ENCODE measurements around the gene FBXO24. TPM values are rescaled to one million over a fixed set of nuclear protein-coding genes. Genes with fewer than 3 reads are reported as not detected.
A peak's percentile ranks its signal among the peaks of the same experiment; 100 is the strongest.

The FBXO24 gene
- total and polyA plus RNA-seq, 2 experiments from 2014 or later: 1.1 to 1.6 TPM

DNA sequence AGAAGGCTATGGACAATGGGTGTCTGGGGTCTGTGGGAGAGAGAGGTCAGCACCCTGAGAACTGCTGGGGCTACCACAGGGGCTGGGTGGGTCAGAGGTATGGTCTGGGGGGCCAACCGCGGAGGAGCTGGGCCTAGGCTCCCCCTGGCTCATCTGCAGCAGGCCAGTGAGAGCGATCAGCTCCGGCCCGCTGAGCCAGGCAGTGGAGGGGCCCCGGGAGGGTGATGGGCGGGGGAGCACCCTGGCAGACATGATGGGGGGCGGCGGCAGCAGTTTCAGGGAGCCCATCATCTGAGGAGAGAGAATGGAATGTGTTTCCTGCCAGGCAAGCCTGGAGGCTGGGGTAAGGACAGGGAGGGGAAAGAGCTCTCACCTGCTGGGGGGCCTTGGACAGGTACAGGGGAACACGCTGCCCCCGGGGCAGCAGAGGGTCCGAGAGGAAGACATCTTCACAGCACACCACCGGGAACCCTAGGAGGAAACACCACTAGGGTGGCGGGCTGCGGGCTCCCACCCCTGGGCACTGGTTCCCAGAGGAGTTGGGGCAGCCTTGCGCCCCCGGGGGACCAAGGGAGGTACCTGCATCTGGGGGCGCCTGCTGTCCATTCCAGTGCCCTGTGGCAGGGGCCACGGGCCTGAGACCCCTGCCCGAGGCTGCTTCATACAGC, 13.7 kb upstream of the FBXO24 start:
- no peaks in the 10 kb centered on the region for H3K9me3 ChIP-seq (ENCODE audit: low read depth)
- no peaks in the 10 kb centered on the region for H3K27me3 ChIP-seq
- H3K36me3 ChIP-seq (replicated peaks; ENCODE audit: insufficient read depth, low read depth): no peaks in the 10 kb centered on the region
- no peaks in the 10 kb centered on the region for H3K79me2 ChIP-seq
- TF ChIP-seq EZH2phosphoT487 (IDR thresholded peaks at IDR 0.05; ENCODE audit: low read depth, severe bottlenecking, unreplicated experiment) (no peak), EZH2 (IDR thresholded peaks at IDR 0.05; ENCODE audit: borderline replicate concordance) (no peak)
- TF ChIP-seq, protein P1, sequence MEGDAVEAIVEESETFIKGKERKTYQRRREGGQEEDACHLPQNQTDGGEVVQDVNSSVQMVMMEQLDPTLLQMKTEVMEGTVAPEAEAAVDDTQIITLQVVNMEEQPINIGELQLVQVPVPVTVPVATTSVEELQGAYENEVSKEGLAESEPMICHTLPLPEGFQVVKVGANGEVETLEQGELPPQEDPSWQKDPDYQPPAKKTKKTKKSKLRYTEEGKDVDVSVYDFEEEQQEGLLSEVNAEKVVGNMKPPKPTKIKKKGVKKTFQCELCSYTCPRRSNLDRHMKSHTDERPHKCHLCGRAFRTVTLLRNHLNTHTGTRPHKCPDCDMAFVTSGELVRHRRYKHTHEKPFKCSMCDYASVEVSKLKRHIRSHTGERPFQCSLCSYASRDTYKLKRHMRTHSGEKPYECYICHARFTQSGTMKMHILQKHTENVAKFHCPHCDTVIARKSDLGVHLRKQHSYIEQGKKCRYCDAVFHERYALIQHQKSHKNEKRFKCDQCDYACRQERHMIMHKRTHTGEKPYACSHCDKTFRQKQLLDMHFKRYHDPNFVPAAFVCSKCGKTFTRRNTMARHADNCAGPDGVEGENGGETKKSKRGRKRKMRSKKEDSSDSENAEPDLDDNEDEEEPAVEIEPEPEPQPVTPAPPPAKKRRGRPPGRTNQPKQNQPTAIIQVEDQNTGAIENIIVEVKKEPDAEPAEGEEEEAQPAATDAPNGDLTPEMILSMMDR (IDR thresholded peaks at IDR 0.05; ENCODE audit: poor library complexity): no peak
- H3K9me2 ChIP-seq (replicated peaks; ENCODE audit: insufficient read depth): no peaks in the 10 kb centered on the region
- peak overlapping the region; percentile 77 for H3K27ac ChIP-seq
- no peak overlapping the region for H3K4me3 ChIP-seq
- no peaks in the 10 kb centered on the region for H4K20me1 ChIP-seq (ENCODE audit: insufficient read depth, poor library complexity, severe bottlenecking)
- H3K4me2 ChIP-seq: peak overlapping the region; percentile 51
- no peak overlapping the region for H2AFZ ChIP-seq
- peaks cover 40% of the 10 kb centered on the region for H3K4me1 ChIP-seq (ENCODE audit: insufficient read depth)
- DNase-seq (ENCODE audit: low spot score): no peak
- WGBS (ENCODE audit: low lambda C conversion rate, missing lambda C conversion rate): 94% methylated on average over 10 of the region's 20 CpGs

DNA sequence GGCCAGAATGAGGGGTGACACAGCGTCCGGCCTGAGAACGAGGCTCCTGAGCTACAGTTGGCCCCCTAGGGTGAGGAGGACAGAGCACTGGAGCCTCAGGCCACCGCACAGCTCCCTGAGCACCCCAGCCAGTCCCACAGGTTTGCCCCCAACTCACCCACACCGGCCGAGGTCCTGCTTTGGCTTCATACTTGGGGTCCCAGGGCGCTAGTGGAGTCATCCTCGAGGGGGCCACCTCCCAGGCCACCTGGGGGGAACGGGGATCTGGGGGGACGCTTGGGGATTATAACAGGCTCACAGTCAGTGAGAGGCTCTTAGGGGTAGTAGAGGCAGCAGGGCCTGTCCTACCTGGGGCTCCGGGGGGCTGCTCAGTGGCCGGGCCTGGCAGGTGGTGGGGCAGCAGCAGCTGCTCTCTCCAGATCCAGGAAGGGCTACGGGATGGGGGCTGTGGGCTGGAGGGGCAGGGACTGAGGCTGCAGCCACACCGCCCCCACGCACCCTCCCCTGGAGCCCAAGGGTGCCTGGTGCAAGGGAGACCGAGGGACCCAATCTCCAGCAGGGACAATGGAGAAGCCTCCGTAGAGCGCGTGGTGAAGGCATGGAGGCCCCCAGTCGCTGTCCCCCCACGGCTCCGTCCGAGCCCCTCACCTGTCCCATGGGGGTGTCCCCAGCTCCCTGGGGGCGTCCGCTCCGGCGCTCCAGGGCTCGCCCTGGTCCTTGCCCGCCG, 13.0 kb upstream of the FBXO24 start:
- TF ChIP-seq EZH2 (IDR thresholded peaks at IDR 0.05; ENCODE audit: borderline replicate concordance) (no peak), EZH2phosphoT487 (IDR thresholded peaks at IDR 0.05; ENCODE audit: low read depth, severe bottlenecking, unreplicated experiment) (no peak)
- TF ChIP-seq, protein P1 (IDR thresholded peaks at IDR 0.05; ENCODE audit: poor library complexity): no peak
- Histone ChIP-seq H3K27ac (peak overlapping the region; percentile 77), H3K9me2 (replicated peaks; ENCODE audit: insufficient read depth) (no peaks in the 10 kb centered on the region), H3K4me1 (ENCODE audit: insufficient read depth) (peaks cover 37% of the 10 kb centered on the region), H3K4me2 (no peak overlapping the region), H4K20me1 (ENCODE audit: insufficient read depth, poor library complexity, severe bottlenecking) (no peaks in the 10 kb centered on the region), H3K4me3 (no peak overlapping the region), H3K9me3 (ENCODE audit: low read depth) (no peaks in the 10 kb centered on the region), H3K79me2 (no peaks in the 10 kb centered on the region), H3K36me3 (replicated peaks; ENCODE audit: insufficient read depth, low read depth) (no peaks in the 10 kb centered on the region), H3K27me3 (no peaks in the 10 kb centered on the region), H2AFZ (no peak overlapping the region)
- no peak for DNase-seq (ENCODE audit: low spot score)
- 100% methylated on average over 9 of the region's 30 CpGs for WGBS (ENCODE audit: low lambda C conversion rate, missing lambda C conversion rate)

DNA sequence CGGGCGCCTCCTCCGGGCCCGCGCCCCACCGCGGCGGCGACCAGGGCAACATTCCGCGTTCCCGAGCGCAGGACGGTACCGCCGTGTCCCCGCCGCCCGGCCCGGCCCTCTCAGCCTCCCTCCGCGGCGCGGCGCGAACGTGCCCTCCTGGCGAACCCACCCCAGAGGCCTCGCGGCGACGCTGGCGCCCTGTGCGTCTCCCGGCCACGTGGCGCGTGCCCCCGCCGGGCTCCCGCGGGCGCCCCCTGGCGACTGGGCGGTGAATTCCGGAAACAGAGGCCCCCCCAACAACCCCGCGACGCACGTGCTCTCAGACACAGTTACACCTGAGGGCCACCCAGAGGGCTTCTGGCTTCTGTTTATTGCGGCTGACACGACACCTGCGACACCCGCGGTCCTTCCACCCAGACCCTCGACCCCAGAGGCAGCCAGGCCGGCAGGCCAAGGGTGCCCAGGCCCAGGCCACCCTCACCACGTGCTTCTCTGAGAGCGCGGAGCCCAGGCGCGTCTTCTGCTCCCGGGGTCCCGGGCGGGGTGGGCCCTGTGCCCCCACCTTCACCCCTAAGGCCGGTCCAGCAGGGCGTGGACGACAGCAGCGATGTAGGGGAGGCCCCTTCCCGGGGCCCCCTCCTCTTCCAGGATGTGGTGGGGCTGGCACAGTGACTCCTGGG, 12.3 kb upstream of the FBXO24 start, which contains the start of gene SAP25:
TSS of gene SAP25 (minus strand) at position 210 of the 671 bp plus-strand sequence. CDS start at position 52, 158 bp downstream.
- no peak for TF ChIP-seq EZH2 (IDR thresholded peaks at IDR 0.05; ENCODE audit: borderline replicate concordance)
- TF ChIP-seq, protein P1 (IDR thresholded peaks at IDR 0.05; ENCODE audit: poor library complexity): no peak
- no peak for TF ChIP-seq EZH2phosphoT487 (IDR thresholded peaks at IDR 0.05; ENCODE audit: low read depth, severe bottlenecking, unreplicated experiment)
- H2AFZ ChIP-seq: no peak within 1 kb of the TSS
- H3K9me2 ChIP-seq (replicated peaks; ENCODE audit: insufficient read depth): no peaks in the 10 kb centered on the region
- no peaks in the 10 kb centered on the region for H3K9me3 ChIP-seq (ENCODE audit: low read depth)
- H3K27me3 ChIP-seq: no peaks in the 10 kb centered on the region
- no peaks in the 10 kb centered on the region for H3K79me2 ChIP-seq
- DNase-seq (ENCODE audit: low spot score): no peak
- no peaks in the 10 kb centered on the region for H3K36me3 ChIP-seq (replicated peaks; ENCODE audit: insufficient read depth, low read depth)
- H3K27ac ChIP-seq: peak within 1 kb of the TSS; percentile 77
- H3K4me2 ChIP-seq: no peak within 1 kb of the TSS
- H3K4me3 ChIP-seq: no peak within 1 kb of the TSS
- peaks cover 37% of the 10 kb centered on the region for H3K4me1 ChIP-seq (ENCODE audit: insufficient read depth)
- no peaks in the 10 kb centered on the region for H4K20me1 ChIP-seq (ENCODE audit: insufficient read depth, poor library complexity, severe bottlenecking)
- 96% methylated on average over 29 of the region's 70 CpGs for WGBS (ENCODE audit: low lambda C conversion rate, missing lambda C conversion rate)

All from hepatocyte (in vitro differentiated cells).